ENCODE measurements around the gene SGSH. TPM values are rescaled to one million over a fixed set of nuclear protein-coding genes. Genes with fewer than 3 reads are reported as not detected.

Gene SGSH
- total and polyA plus RNA-seq, 2 experiments from 2014 or later, result 16.0 to 59.6 TPM

- Histone ChIP-seq H3K36me3 (replicated peaks; ENCODE audit: insufficient read depth, low read depth) (no peaks in the 10 kb centered on the region), H3K9me2 (replicated peaks; ENCODE audit: insufficient read depth) (no peaks in the 10 kb centered on the region), H3K4me2 (no peak overlapping the region), H3K9me3 (ENCODE audit: low read depth) (no peaks in the 10 kb centered on the region), H3K27me3 (no peaks in the 10 kb centered on the region), H3K4me1 (ENCODE audit: insufficient read depth) (no peaks in the 10 kb centered on the region), H2AFZ (no peak overlapping the region), H4K20me1 (ENCODE audit: insufficient read depth, poor library complexity, severe bottlenecking) (no peaks in the 10 kb centered on the region), H3K27ac (no peak overlapping the region), H3K4me3 (no peak overlapping the region), H3K79me2 (no peaks in the 10 kb centered on the region)
- no peak for DNase-seq (ENCODE audit: low spot score)
- no peak for TF ChIP-seq EZH2phosphoT487 (IDR thresholded peaks at IDR 0.05; ENCODE audit: low read depth, severe bottlenecking, unreplicated experiment)
- no peak for TF ChIP-seq EZH2 (IDR thresholded peaks at IDR 0.05; ENCODE audit: borderline replicate concordance)
- TF ChIP-seq CTCF (IDR thresholded peaks at IDR 0.05; ENCODE audit: poor library complexity), result no peak
- 93% methylated on average over 12 of the region's 12 CpGs for WGBS (ENCODE audit: low lambda C conversion rate, missing lambda C conversion rate)
Measured at GRCh38 chr17:80182845-80183223, 37.3 kb downstream of the SGSH start.

- 91% methylated on average over 25 of the region's 30 CpGs for WGBS (ENCODE audit: low lambda C conversion rate, missing lambda C conversion rate)
- no peaks in the 10 kb centered on the region for H3K9me3 ChIP-seq (ENCODE audit: low read depth)
- H3K79me2 ChIP-seq, result no peaks in the 10 kb centered on the region
- no peaks in the 10 kb centered on the region for H3K27me3 ChIP-seq
- H2AFZ ChIP-seq, result no peak overlapping the region
- TF ChIP-seq EZH2 (IDR thresholded peaks at IDR 0.05; ENCODE audit: borderline replicate concordance) (no peak), CTCF (IDR thresholded peaks at IDR 0.05; ENCODE audit: poor library complexity) (no peak), EZH2phosphoT487 (IDR thresholded peaks at IDR 0.05; ENCODE audit: low read depth, severe bottlenecking, unreplicated experiment) (no peak)
- H3K4me2 ChIP-seq, result no peak overlapping the region
- no peaks in the 10 kb centered on the region for H4K20me1 ChIP-seq (ENCODE audit: insufficient read depth, poor library complexity, severe bottlenecking)
- H3K9me2 ChIP-seq (replicated peaks; ENCODE audit: insufficient read depth), result no peaks in the 10 kb centered on the region
- H3K4me3 ChIP-seq, result no peak overlapping the region
- DNase-seq (ENCODE audit: low spot score), result no peak
- H3K27ac ChIP-seq, result no peak overlapping the region
- no peaks in the 10 kb centered on the region for H3K4me1 ChIP-seq (ENCODE audit: insufficient read depth)
- no peaks in the 10 kb centered on the region for H3K36me3 ChIP-seq (replicated peaks; ENCODE audit: insufficient read depth, low read depth)
Measured at GRCh38 chr17:80182118-80182844, 37.9 kb downstream of the SGSH start.

GRCh38 chr17:80181431-80181830, 38.7 kb downstream of the SGSH start:
- Histone ChIP-seq H3K79me2 (no peaks in the 10 kb centered on the region), H2AFZ (no peak overlapping the region), H3K9me2 (replicated peaks; ENCODE audit: insufficient read depth) (no peaks in the 10 kb centered on the region), H4K20me1 (ENCODE audit: insufficient read depth, poor library complexity, severe bottlenecking) (no peaks in the 10 kb centered on the region), H3K36me3 (replicated peaks; ENCODE audit: insufficient read depth, low read depth) (no peaks in the 10 kb centered on the region), H3K27me3 (no peaks in the 10 kb centered on the region), H3K4me1 (ENCODE audit: insufficient read depth) (no peaks in the 10 kb centered on the region), H3K4me3 (no peak overlapping the region), H3K4me2 (no peak overlapping the region), H3K27ac (no peak overlapping the region), H3K9me3 (ENCODE audit: low read depth) (no peaks in the 10 kb centered on the region)
- 95% methylated on average over 17 of the region's 17 CpGs for whole genome bisulfite sequencing (ENCODE audit: low lambda C conversion rate, missing lambda C conversion rate)
- no peak for DNase-seq (ENCODE audit: low spot score)
- TF ChIP-seq CTCF (IDR thresholded peaks at IDR 0.05; ENCODE audit: poor library complexity) (no peak), EZH2phosphoT487 (IDR thresholded peaks at IDR 0.05; ENCODE audit: low read depth, severe bottlenecking, unreplicated experiment) (no peak), EZH2 (IDR thresholded peaks at IDR 0.05; ENCODE audit: borderline replicate concordance) (no peak)

Measured in hepatocyte (in vitro differentiated cells).